Ammon's horn (tissue), 1 donor: Measurements from ENCODE around the gene THADA.

Source experiments
- DNase-seq: peaks from one replicate; pipeline ENCODE4 v3.0.0-alpha.2; 2016; ENCODE audit warnings: low spot score

Gene THADA

GRCh38 chr2:43223521-43224001, 372.3 kb downstream of the THADA start:
- no peak for DNase-seq

GRCh38 chr2:43222475-43223309, 373.1 kb downstream of the THADA start:
- DNase-seq: no peak

GRCh38 chr2:43221763-43222474, 373.9 kb downstream of the THADA start:
- peak; percentile 95 for DNase-seq

- no peak for DNase-seq
These were observed 374.6 kb downstream of the THADA start for GRCh38 chr2:43221124-43221762.

- DNase-seq: no peak
These were observed 375.1 kb downstream of the THADA start for GRCh38 chr2:43220760-43221123.

- no peak for DNase-seq
These were observed 375.5 kb downstream of the THADA start for GRCh38 chr2:43220229-43220751.

GRCh38 chr2:43219383-43220228, 376.2 kb downstream of the THADA start:
- peak; percentile 90 for DNase-seq

- DNase-seq: peak; percentile 35
These were observed 377.0 kb downstream of the THADA start for GRCh38 chr2:43218702-43219382.

GRCh38 chr2:43218155-43218701, 377.6 kb downstream of the THADA start:
- no peak for DNase-seq

GRCh38 chr2:43217228-43218154, 378.3 kb downstream of the THADA start:
- DNase-seq: no peak

- no peak for DNase-seq
These were observed 379.2 kb downstream of the THADA start for GRCh38 chr2:43216629-43217028.

- no peak for DNase-seq
These were observed 380.1 kb downstream of the THADA start for GRCh38 chr2:43215673-43216255.

GRCh38 chr2:43214253-43214652, 381.6 kb downstream of the THADA start:
- no peak for DNase-seq

GRCh38 chr2:43212931-43213330, 382.9 kb downstream of the THADA start:
- DNase-seq: peak; percentile 75

GRCh38 chr2:43212216-43212835, 383.5 kb downstream of the THADA start:
- no peak for DNase-seq

- peak; percentile 61 for DNase-seq
These were observed 385.2 kb downstream of the THADA start for GRCh38 chr2:43210467-43211303.

- no peak for DNase-seq
These were observed 385.7 kb downstream of the THADA start for GRCh38 chr2:43210125-43210466.

- no peak for DNase-seq
These were observed 386.6 kb downstream of the THADA start for GRCh38 chr2:43209204-43209717.
